Tibial artery (tissue), 4 donors: ENCODE data around the gene DGCR2.

ENCODE experiments used
- DNase-seq, 2 donors: peaks; one replicate each; pipeline ENCODE4 v3.0.0-alpha.2; 2019
- H3K27ac ChIP-seq, 2 donors: fragments of 200-600 bp; sonication (generic) in 1 of 2; 1 replicate in 1 of 2; 2 replicates in 1 of 2; pipeline ENCODE4 v1.5.1; 2018 to 2019; ENCODE audit warnings: mild to moderate bottlenecking in 1 of 2
- H3K27me3 ChIP-seq, 2 donors: fragments of 200-600 bp; sonication (generic) in 1 of 2; one replicate each; pipeline versions ENCODE4 v1.5.1 to v1.6.0; 2016 to 2019
- H3K36me3 ChIP-seq, 3 donors: fragments of 200-600 bp; sonication (generic) in 2 of 3; one replicate each; pipeline ENCODE4 v1.5.1; 2016 to 2019; ENCODE audit warnings: mild to moderate bottlenecking in 2 of 3
- H3K4me1 ChIP-seq, 4 donors: fragments of 200-600 bp; sonication (generic) in 2 of 4; 1 replicate in 3 of 4; 2 replicates in 1 of 4; pipeline ENCODE4 v1.5.1; 2016 to 2019
- H3K4me3 ChIP-seq, 2 donors: fragments of 200-600 bp; sonication (generic) in 1 of 2; 1 replicate in 1 of 2; 2 replicates in 1 of 2; pipeline ENCODE4 v1.5.1; 2018 to 2019; ENCODE audit warnings: mild to moderate bottlenecking in 2 of 2
- H3K9me3 ChIP-seq, 3 donors: fragments of 200-600 bp; sonication (generic) in 1 of 3; one replicate each; pipeline ENCODE4 v1.5.1; 2016 to 2019
- intact Hi-C: fragments of 100-400 bp; cut with DNase I; formaldehyde crosslinking; loops from one replicate; pipeline ENCODE4 v1.15.0; 2023; ENCODE audit warnings: low total_unique reads
- TF ChIP-seq, protein P1 (sequence below), 2 experiments: fragments of 200-600 bp in 1 of 2; fragments of 450-650 bp in 1 of 2; IDR thresholded peaks; one replicate each; pipeline ENCODE4 v1.5.1; 2017 to 2019; ENCODE audit warnings: antibody characterized with exemption in 2 of 2, mild to moderate bottlenecking in 1 of 2, moderate library complexity in 1 of 2

Gene DGCR2

GRCh38 chr22:18999008-18999407 lies 123.2 kb downstream of the DGCR2 start:
- Histone ChIP-seq H3K36me3 (no peaks in the 10 kb centered on the region), H3K9me3 (no peaks in the 10 kb centered on the region), H3K27me3 (peaks cover 0 to 55% of the 10 kb centered on the region in 2 donors), H3K4me3 (no peak overlapping the region), H3K27ac (no peak overlapping the region), H3K4me1 (no peaks in the 10 kb centered on the region)
- DNase-seq, result no peak
- TF ChIP-seq, protein P1, sequence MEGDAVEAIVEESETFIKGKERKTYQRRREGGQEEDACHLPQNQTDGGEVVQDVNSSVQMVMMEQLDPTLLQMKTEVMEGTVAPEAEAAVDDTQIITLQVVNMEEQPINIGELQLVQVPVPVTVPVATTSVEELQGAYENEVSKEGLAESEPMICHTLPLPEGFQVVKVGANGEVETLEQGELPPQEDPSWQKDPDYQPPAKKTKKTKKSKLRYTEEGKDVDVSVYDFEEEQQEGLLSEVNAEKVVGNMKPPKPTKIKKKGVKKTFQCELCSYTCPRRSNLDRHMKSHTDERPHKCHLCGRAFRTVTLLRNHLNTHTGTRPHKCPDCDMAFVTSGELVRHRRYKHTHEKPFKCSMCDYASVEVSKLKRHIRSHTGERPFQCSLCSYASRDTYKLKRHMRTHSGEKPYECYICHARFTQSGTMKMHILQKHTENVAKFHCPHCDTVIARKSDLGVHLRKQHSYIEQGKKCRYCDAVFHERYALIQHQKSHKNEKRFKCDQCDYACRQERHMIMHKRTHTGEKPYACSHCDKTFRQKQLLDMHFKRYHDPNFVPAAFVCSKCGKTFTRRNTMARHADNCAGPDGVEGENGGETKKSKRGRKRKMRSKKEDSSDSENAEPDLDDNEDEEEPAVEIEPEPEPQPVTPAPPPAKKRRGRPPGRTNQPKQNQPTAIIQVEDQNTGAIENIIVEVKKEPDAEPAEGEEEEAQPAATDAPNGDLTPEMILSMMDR (IDR thresholded peaks at IDR 0.05), result no peak
- intact Hi-C loops, result no loop called here

DNA sequence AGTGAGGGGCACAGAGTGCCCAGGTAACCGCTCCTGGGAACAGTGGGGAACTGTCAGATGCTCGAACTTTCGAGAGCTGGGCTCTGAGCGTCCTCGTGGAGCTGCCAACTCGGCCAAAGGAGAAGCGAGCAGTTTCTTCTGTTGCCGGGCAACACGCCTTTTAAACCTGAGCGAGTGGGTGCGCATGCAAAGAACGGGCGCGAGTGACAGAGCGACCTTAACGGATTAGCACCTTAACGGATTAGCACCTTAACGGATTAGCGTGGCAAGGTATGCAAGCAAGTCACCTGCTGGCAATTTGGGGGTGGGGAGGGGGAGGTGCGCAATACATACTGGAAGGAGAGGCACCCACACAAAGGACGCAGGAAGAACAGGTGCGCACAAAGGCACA lies 124.3 kb downstream of the DGCR2 start:
- DNase-seq, result no peak
- TF ChIP-seq, protein P1 (IDR thresholded peaks at IDR 0.05), result no peak
- no peaks in the 10 kb centered on the region for H3K9me3 ChIP-seq
- no peaks in the 10 kb centered on the region for H3K4me1 ChIP-seq
- H3K27ac ChIP-seq, result no peak overlapping the region
- intact Hi-C loops, result no loop called here
- H3K36me3 ChIP-seq, result no peaks in the 10 kb centered on the region
- H3K4me3 ChIP-seq, result no peak overlapping the region
- peaks cover 0 to 59% of the 10 kb centered on the region in 2 donors for H3K27me3 ChIP-seq

- no peaks in the 10 kb centered on the region for H3K36me3 ChIP-seq
- H3K27me3 ChIP-seq, result peaks cover 0 to 61% of the 10 kb centered on the region in 2 donors
- intact Hi-C loops, result no loop called here
- no peaks in the 10 kb centered on the region for H3K9me3 ChIP-seq
- H3K4me1 ChIP-seq, result no peaks in the 10 kb centered on the region
- H3K27ac ChIP-seq, result no peak overlapping the region
- H3K4me3 ChIP-seq, result no peak overlapping the region
- DNase-seq, result no peak
- TF ChIP-seq, protein P1 (IDR thresholded peaks at IDR 0.05), result no peak
Observed at GRCh38 chr22:18997306-18997924, 124.8 kb downstream of the DGCR2 start.

DNA sequence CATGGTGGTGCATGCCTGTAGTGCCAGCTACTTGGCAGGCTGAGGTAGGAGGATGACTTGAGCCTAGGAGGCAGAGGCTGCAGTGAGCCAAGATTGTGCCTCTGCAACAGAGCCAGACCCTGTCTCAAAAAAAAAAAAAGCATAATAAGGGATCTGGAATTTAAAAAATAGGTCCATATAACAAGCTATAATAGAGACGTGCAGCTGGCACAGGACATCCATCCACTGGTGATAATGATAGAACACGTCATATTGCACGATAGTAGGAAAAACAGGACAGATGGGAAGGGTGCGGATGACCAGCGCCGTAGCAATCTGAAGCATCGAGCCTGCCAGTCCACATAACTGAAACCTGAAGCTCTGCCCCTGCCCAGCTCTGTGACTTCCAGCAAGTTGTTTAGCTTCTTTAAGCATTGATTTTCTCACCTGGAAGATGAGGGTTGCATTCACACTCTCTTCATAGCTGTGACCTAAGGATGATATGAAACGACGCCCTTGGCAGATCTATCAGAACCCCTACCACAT lies 125.8 kb downstream of the DGCR2 start:
- intact Hi-C loops, result no loop called here
- no peak for DNase-seq

DNA sequence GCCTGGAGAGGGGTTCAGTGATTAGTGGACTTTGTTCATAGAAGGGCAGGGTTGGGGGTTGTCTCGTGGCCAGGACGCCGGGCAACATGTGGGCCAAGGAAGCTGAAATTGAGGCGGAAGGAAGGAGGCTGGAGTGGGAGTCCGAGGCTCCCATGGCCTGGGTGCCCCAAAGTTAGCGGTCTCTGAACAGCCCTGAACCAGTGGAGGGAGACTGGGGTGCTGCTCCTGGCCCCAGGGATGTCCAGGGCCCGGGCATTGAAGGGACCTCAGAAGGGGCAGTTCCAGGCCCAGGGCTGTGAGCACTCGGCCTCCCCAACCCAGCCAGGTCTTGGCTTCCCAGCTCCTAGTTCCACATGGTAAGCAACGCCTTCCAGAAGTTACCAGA lies 126.9 kb downstream of the DGCR2 start:
- no peak overlapping the region for H3K27ac ChIP-seq
- no peaks in the 10 kb centered on the region for H3K4me1 ChIP-seq
- DNase-seq, result no peak
- no peaks in the 10 kb centered on the region for H3K36me3 ChIP-seq
- TF ChIP-seq, protein P1 (IDR thresholded peaks at IDR 0.05), result no peak
- H3K27me3 ChIP-seq, result peaks cover 0 to 71% of the 10 kb centered on the region in 2 donors
- no peak overlapping the region for H3K4me3 ChIP-seq
- H3K9me3 ChIP-seq, result no peaks in the 10 kb centered on the region
- intact Hi-C loops, result no loop called here

More for the DNA sequence above, 125.8 kb downstream of the DGCR2 start:
- Histone ChIP-seq H3K4me1 (no peaks in the 10 kb centered on the region), H3K9me3 (no peaks in the 10 kb centered on the region), H3K36me3 (no peaks in the 10 kb centered on the region), H3K27me3 (peaks cover 0 to 65% of the 10 kb centered on the region in 2 donors), H3K4me3 (no peak overlapping the region), H3K27ac (no peak overlapping the region)
- TF ChIP-seq, protein P1 (IDR thresholded peaks at IDR 0.05), result no peak
